K562 (cell line): ENCODE data around the gene ACTN2. TPM values are rescaled to one million over a fixed set of nuclear protein-coding genes. Genes with fewer than 3 reads are reported as not detected.

Experiments used
- ATAC-seq: fragments of 200-7000 bp; cut with Tn5 transposase; 3 replicates; pipeline ENCODE4 v1.9.1; 2020; ENCODE audit warnings: moderate library complexity
- BruUV-seq: library from RNA; stranded (reverse); fragments of 400-500 nt; replicated peaks from 2 replicates; lab custom pipeline; 2021; lab: Mats Ljungman, UMichigan
- CTCF ChIA-PET: fragments of 300-600 bp; formaldehyde crosslinking; extraction: SDS; loops from one replicate; lab custom pipeline; 2021; ENCODE audit warnings: low intra/inter-chr PET ratio; lab: Yijun Ruan, JAX
- POLR2A ChIA-PET: fragments of 300-600, 350-650 bp; sonication (Branson Sonifier 250); formaldehyde crosslinking; extraction: SDS; loops from one replicate; lab custom pipeline; 2021; ENCODE audit warnings: antibody characterized with exemption, inconsistent platforms; lab: Yijun Ruan, JAX
- DNase-seq, 4 experiments: peaks; one replicate each; pipeline versions ENCODE4 v3.0.0 to v3.0.0-alpha.2; 2011 to 2018; ENCODE audit warnings: low spot score in 3 of 4, mixed read lengths in 3 of 4; ENCODE audit errors: extremely low read depth in 1 of 4
- FAIRE-seq: peaks from 2 replicates; lab custom pipeline; 2011; peaks lifted over from hg19 to GRCh38; lab: Jason Lieb, UNC
- H2AFZ ChIP-seq: 2 replicates; pipeline ENCODE4 v1.6.0; 2011; ENCODE audit warnings: low read depth, low read length, control low read depth, inconsistent platforms
- H3K27ac ChIP-seq: fragments of 200-600 bp; 3 replicates; pipeline ENCODE4 v1.8.0; 2011; ENCODE audit warnings: low read depth, mild to moderate bottlenecking, control low read depth, inconsistent platforms, low read length, moderate library complexity, mixed read lengths; ENCODE audit errors: extremely low read depth
- H3K27me3 ChIP-seq, 2 experiments: fragments of 300-600 bp in 1 of 2; 2 replicates in 1 of 2; 3 replicates in 1 of 2; pipeline versions ENCODE4 v1.6.0 to v1.8.0; 2011; ENCODE audit warnings: inconsistent platforms in 2 of 2, low read length in 2 of 2, mild to moderate bottlenecking in 1 of 2, mixed read lengths in 1 of 2, moderate library complexity in 1 of 2; ENCODE audit not compliant: control insufficient read depth in 2 of 2, insufficient read depth in 2 of 2
- H3K36me3 ChIP-seq: fragments of 300-600 bp; 3 replicates; pipeline ENCODE4 v1.8.0; 2011; ENCODE audit warnings: mild to moderate bottlenecking, low read length, inconsistent platforms; ENCODE audit not compliant: control insufficient read depth, insufficient read depth
- H3K4me1 ChIP-seq, 2 experiments: fragments of 200-600 bp in 1 of 2; replicated peaks in 1 of 2; 2 replicates in 1 of 2; 3 replicates in 1 of 2; pipeline versions ENCODE4 v1.5.1 to v1.8.0; 2011; ENCODE audit warnings: inconsistent platforms in 2 of 2, low read length in 2 of 2, mild to moderate bottlenecking in 1 of 2, mixed read lengths in 1 of 2, moderate library complexity in 1 of 2; ENCODE audit not compliant: control insufficient read depth in 2 of 2, insufficient read depth in 2 of 2
- H3K4me2 ChIP-seq: 2 replicates; pipeline ENCODE4 v1.6.1; 2011; ENCODE audit warnings: low read length, control low read depth, inconsistent platforms, mixed read lengths; ENCODE audit not compliant: insufficient read depth
- H3K4me3 ChIP-seq: fragments of 200-600 bp; sonication (generic), shearing (Covaris generic); 2 replicates; pipeline ENCODE4 v1.5.1; 2016; ENCODE audit warnings: control low read depth, inconsistent platforms
- H3K79me2 ChIP-seq: fragments of 200-600 bp; 3 replicates; pipeline ENCODE4 v1.8.0; 2011; ENCODE audit warnings: low read length, inconsistent platforms; ENCODE audit not compliant: control insufficient read depth, insufficient read depth
- H3K9ac ChIP-seq, 2 experiments: 2 replicates each; pipeline versions ENCODE4 v1.6.0 to v1.6.1; 2011; ENCODE audit warnings: low read depth in 2 of 2, low read length in 2 of 2, control low read depth in 1 of 2, inconsistent platforms in 1 of 2, mild to moderate bottlenecking in 1 of 2, mixed read lengths in 1 of 2; ENCODE audit not compliant: insufficient read depth in 1 of 2
- H3K9me1 ChIP-seq: one replicate; pipeline ENCODE4 v1.6.0; 2011; ENCODE audit warnings: inconsistent platforms, mild to moderate bottlenecking, low read length, moderate library complexity; ENCODE audit not compliant: control insufficient read depth, insufficient read depth
- H3K9me3 ChIP-seq: replicated peaks from 2 replicates; pipeline ENCODE4 v1.5.1; 2011; ENCODE audit warnings: low read depth, low read length, inconsistent platforms; ENCODE audit not compliant: control insufficient read depth, insufficient read depth
- H4K20me1 ChIP-seq: replicated peaks from 2 replicates; pipeline ENCODE4 v1.6.1; 2011; ENCODE audit warnings: low read length, inconsistent platforms, mixed read lengths; ENCODE audit not compliant: control insufficient read depth, insufficient read depth
- ARID1B ChIP-seq: fragments of 450-650 bp; IDR thresholded peaks from 2 replicates; pipeline ENCODE4 v1.6.1; 2016; ENCODE audit warnings: antibody characterized with exemption, mild to moderate bottlenecking, inconsistent platforms
- CSDE1 ChIP-seq, 2 experiments: fragments of 450-650 bp; IDR thresholded peaks; 2 replicates each; pipeline ENCODE4 v1.6.1; 2016; ENCODE audit warnings: mild to moderate bottlenecking in 1 of 2
- CUX1 ChIP-seq: fragments of 200-800 bp; sonication (Bioruptor generic); IDR thresholded peaks from 2 replicates; pipeline ENCODE4 v1.6.1; 2016; ENCODE audit warnings: missing genetic modification characterization, missing compliant biosample characterization
- GMEB1 ChIP-seq: fragments of 250-450 bp; sonication (Bioruptor Pico); IDR thresholded peaks from 2 replicates; pipeline ENCODE4 v1.4.0; 2020; ENCODE audit warnings: mild to moderate bottlenecking
- NUFIP1 ChIP-seq: fragments of 450-650 bp; IDR thresholded peaks from 2 replicates; pipeline ENCODE4 v1.6.1; 2018; ENCODE audit not compliant: partially characterized antibody
- TSHZ1 ChIP-seq: fragments of 250-450 bp; sonication (Bioruptor Pico); IDR thresholded peaks from 2 replicates; pipeline ENCODE4 v1.4.0; 2020; ENCODE audit warnings: mild to moderate bottlenecking, moderate library complexity
- ZFP30 ChIP-seq: fragments of 250-450 bp; sonication (Bioruptor Pico); IDR thresholded peaks from 2 replicates; pipeline ENCODE4 v1.8.0; 2022; ENCODE audit warnings: moderate library complexity, mild to moderate bottlenecking, inconsistent platforms, borderline replicate concordance
- WGBS: fragments of 100-300 bp; shearing (Covaris generic); methylation state at CpG from one replicate; pipeline ENCODE4 v1.1.6; 2016; ENCODE audit warnings: low coverage, mixed read lengths; ENCODE audit not compliant: insufficient coverage; ENCODE audit errors: missing lambda C conversion rate; 5-methylcytosine and 5-hydroxymethylcytosine counted together
- in situ Hi-C: fragments of 300-500 bp; cut with MboI; formaldehyde crosslinking; loops from 4 replicates; pipeline ENCODE4 v1.15.0; 2018; ENCODE audit warnings: inconsistent platforms, mixed read lengths
- intact Hi-C: fragments of 100-400 bp; cut with micrococcal nuclease; formaldehyde crosslinking; loops from 2 replicates; pipeline ENCODE4 v1.14.2; 2022
- polyA plus RNA-seq, 8 experiments: library from polyadenylated mRNA; depleted of rRNA in 4 of 8; stranded (reverse) in 5 of 8; unstranded in 3 of 8; fragments of >200 nt; fragmentation: Nextera tagmentation in 2 of 8; fragmentation: Illumina TruSeq in 1 of 8; extraction: Ambion mirVana in 2 of 8; extraction: Trizol in 1 of 8; gene quantifications; 2 replicates each; pipeline versions ENCODE4 v1.2.1 to v1.2.3, GENCODE V29; 2011 to 2014; ENCODE audit warnings: inconsistent platforms in 1 of 8, missing spikeins in 1 of 8
- total RNA-seq, 7 experiments: library from RNA; depleted of rRNA in 6 of 7; stranded (reverse); fragments of >200 nt in 6 of 7; fragmentation: Illumina TruSeq in 2 of 7; extraction: Trizol in 2 of 7; gene quantifications; 2 replicates each; pipeline versions ENCODE4 v1.2.1 to v1.2.3, GENCODE V29; 2011 to 2021; ENCODE audit warnings: low replicate concordance in 1 of 7

Gene ACTN2
- total and polyA plus RNA-seq, 9 of the 15 experiments (the other 6 are each of a cell fraction or from before 2014, with no cell fraction given), result 0.18 to 0.94 (median 0.42) TPM

GRCh38 chr1:236688705-236689104, 2.4 kb downstream of the ACTN2 start:
- Histone ChIP-seq H3K36me3 (no peaks in the 10 kb centered on the region), H3K4me1 (peaks cover 11 to 12% of the 10 kb centered on the region in 2 experiments), H3K4me3 (no peak overlapping the region), H3K9me1 (no peaks in the 10 kb centered on the region), H4K20me1 (no peaks in the 10 kb centered on the region; the same call in 1 of the 2 replicates), H3K79me2 (no peaks in the 10 kb centered on the region), H3K9me3 (no peaks in the 10 kb centered on the region), H2AFZ (no peak overlapping the region), H3K27me3 (peaks cover 25 to 41% of the 10 kb centered on the region in 2 experiments), H3K4me2 (no peak overlapping the region), H3K27ac (no peak overlapping the region), H3K9ac (no peak overlapping the region)
- ChIA-PET CTCF (no interaction called here), POLR2A (no interaction called here)
- in situ Hi-C loops, result no loop called here
- intact Hi-C loops, result no loop called here
- WGBS, result 18% methylated on average over 4 of the region's 4 CpGs
- BruUV-seq, result no TSS peak
- TF ChIP-seq NUFIP1 (no peak), ARID1B (no peak), GMEB1 (no peak), ZFP30 (CRISPR knock-in tag) (no peak), CSDE1 (IDR thresholded peaks at IDR 0.05) (no peak), CUX1 (CRISPR knock-in tag) (no peak), TSHZ1 (CRISPR knock-in tag) (no peak)
- DNase-seq, result no peak
- no peak for FAIRE-seq
- no peak for ATAC-seq
